ENCODE measurements around the gene DNAJC22.
A peak's percentile ranks its signal among the peaks of the same experiment; 100 is the strongest.
"Not testable (repeated sequence)": the region's sequence is repeated elsewhere in the genome, so short reads cannot be mapped to it uniquely, and the experiment has no call there.

The DNAJC22 gene

DNA sequence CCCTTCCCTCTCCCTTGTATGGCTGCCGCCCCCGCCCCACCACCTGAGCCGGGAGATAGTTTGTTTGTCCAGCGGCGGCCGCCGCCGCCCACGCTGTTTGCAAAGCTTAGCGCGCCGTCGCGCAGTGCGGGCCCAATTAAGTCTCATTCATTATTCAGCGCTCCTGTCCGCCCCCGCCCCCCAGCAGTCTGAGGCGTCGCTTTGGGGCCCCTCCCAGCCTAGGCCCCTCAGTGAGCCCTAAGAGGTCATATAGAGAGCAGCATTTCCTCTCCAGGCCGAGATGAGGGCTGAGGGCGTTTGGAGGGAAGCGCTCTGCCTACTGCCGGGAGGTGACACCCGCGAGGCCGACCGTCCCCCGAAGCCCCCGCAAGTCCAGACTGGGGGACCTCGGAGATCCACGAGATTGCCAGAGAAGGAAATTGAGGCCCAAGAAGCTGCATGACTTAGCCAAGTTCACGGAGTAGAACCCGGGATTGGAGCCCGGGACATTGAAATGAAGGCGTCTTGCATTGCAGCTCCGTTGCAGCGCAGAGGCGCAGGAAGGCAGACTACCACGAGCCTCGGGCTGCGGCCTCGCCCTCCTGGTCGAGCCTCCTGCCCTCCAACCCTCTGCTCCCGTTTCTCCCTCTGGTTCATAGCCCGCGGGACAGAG, at the start of gene DNAJC22:
DNAJC22 (plus strand) TSS at position 230 of the 652 bp plus-strand sequence. CDS start 1,985 bp downstream, outside the sequence.
- no peak for DNase-seq (ENCODE audit: low read depth in 3 of 3)

DNA sequence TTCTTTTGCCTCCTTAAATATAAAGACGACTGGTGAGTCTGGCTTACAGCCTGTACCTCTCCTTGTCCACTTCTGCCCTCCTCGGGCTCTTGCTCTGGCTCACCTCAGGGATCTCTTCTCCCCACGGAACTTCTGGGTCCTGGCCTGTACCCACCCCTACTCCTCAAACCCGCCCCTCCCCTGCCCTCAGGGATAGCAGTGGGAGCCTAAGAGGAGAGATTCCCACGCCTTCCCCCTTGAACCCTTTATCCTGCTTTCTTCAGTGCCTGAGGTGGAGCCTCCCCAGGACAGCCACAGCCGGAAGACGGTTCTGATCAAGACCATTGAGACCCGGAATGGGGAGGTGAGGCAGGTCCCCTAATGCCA, 49.0 kb upstream of the DNAJC22 start:
- no peak for DNase-seq (ENCODE audit: low read depth in 3 of 3)

DNA sequence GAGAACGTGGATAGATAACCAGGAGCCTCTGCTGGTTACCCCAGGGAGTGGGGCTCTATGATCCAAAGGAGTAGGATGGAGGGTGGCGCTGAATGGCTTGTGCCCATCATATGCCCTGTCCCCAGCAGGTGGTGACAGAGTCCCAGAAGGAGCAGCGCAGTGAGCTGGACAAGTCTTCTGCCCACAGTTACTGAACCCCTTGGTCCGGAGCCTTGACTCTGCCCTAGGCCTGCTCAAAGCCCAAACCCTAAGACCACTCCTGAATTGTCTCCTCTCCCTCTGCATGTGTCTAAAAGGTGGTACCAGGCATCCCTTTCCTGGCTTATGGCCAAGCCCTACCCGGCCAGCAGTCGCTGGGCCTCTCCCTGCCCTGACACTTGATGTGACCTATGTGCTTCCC, 48.5 kb upstream of the DNAJC22 start:
- no peak for DNase-seq (ENCODE audit: low read depth in 3 of 3)

GRCh38 chr12:49301760-49302159, 44.9 kb upstream of the DNAJC22 start:
- DNase-seq (ENCODE audit: low read depth in 3 of 3) = peak in 1 of 3 experiments; percentile 56

GRCh38 chr12:49304161-49304560, 42.5 kb upstream of the DNAJC22 start:
- no peak for DNase-seq (ENCODE audit: low read depth in 3 of 3)

DNA sequence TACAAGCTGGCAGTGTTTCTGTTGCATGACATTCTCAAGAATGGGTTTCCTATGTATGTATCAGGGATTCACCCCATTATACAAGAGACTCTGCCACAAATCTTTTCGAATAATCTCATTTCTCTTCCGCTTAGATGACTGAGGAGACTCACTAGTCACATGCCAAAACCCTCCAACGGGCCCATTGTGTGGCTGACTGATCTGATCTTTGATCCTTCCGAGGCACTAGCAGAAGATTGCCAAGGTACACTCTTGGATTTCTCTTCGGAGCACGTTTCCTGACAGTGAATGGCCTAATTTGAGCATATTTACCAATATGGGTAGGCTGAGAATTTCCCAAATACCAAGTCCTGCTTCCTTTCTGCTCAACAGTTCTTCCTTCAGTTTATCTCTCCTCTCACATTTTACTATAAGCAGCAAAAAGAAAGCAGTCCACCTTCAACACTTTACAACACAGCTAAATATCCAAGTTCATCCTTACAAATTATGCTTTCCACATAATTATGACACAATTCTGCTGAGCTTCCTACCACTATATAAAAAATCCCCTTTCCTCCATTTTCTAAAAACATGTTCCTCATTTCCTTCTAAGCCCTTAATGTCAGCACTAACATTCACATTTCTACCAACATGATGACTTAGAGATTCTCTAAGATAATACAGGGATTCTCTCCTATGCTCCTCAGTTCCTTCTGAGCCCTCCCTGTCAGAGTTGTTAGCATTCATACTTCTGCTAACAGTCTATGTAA, 40.8 kb upstream of the DNAJC22 start:
- DNase-seq (ENCODE audit: low read depth in 3 of 3) = no peak

GRCh38 chr12:49309386-49309785, 37.3 kb upstream of the DNAJC22 start:
- no peak for DNase-seq (ENCODE audit: low read depth in 3 of 3)

DNA sequence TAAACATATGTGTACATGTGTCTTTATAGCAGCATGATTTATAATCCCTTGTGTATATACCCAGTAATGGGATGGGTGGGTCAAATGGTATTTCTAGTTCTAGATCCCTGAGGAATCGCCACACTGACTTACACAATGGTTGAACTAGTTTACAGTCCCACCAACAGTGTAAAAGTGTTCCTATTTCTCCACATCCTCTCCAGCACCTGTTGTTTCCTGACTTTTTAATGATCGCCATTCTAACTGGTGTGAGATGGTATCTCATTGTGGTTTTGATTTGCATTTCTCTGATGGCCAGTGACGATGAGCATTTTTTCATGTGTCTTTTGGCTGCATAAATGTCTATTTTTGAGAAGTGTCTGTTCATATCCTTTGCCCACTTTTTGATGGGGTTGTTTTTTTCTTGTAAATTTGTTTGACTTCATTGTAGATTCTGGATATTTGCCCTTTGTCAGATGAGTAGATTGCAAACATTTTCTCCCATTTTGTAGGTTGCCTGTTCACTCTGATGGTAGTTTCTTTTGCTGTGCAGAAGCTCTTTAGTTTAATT, 36.2 kb upstream of the DNAJC22 start:
- DNase-seq (ENCODE audit: low read depth in 3 of 3) = not testable (repeated sequence)

DNA sequence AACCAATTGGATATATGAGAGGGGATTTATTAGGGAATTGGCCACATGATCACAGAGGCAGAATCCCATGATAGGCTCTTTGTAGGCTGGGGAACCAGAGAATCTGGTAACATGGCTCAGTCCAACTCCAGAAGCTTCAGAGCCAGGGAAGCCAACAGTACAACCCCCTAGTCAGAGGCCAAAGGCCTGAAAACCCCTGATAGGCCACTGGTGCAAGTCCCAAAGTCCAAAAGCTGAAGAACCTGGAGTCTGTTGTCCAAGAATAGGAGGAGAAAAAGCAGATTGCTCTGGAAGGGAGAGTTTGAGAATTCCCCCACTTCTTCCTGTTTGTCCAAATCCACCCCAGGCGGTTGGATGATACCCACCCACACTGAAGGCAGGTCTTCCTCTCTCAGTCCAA, 31.9 kb upstream of the DNAJC22 start:
- no peak for DNase-seq (ENCODE audit: low read depth in 3 of 3)

DNA sequence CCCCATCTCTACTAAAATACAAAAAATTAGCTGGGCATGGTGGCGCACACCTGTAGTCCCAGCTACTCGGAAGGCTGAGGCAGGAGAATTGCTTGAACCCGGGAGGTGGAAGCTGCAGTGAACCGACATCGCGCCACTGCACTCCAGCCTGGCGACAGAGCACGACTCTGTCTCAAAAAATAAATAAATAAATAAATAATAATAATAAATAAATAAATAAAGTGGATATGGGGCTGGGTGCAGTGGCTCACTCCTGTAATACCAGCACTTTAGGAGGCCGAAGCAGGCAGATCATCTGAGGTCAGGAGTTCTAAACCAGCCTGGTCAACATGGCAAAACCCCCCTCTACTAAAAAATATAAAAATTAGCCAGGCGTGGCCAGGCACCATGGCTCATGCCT, 29.6 kb upstream of the DNAJC22 start:
- DNase-seq (ENCODE audit: low read depth in 3 of 3) = not testable (repeated sequence)

- not testable (repeated sequence) for DNase-seq (ENCODE audit: low read depth in 3 of 3)
Measured at GRCh38 chr12:49320411-49321103, 26.1 kb upstream of the DNAJC22 start.

- no peak for DNase-seq (ENCODE audit: low read depth in 3 of 3)
Measured at GRCh38 chr12:49322367-49322707, 24.4 kb upstream of the DNAJC22 start.

GRCh38 chr12:49322708-49323523, 23.8 kb upstream of the DNAJC22 start, which contains the start of gene TROAP:
Gene TROAP, plus strand, starts transcription at chr12:49323255. Its CDS starts 354 bp downstream, at chr12:49323609.
- peak; percentile 91 to 97 (median 97) for DNase-seq (ENCODE audit: low read depth in 3 of 3)

GRCh38 chr12:49323524-49324097, 23.1 kb upstream of the DNAJC22 start:
- DNase-seq (ENCODE audit: low read depth in 3 of 3) = no peak

GRCh38 chr12:49325606-49326005, 21.1 kb upstream of the DNAJC22 start:
- DNase-seq (ENCODE audit: low read depth in 3 of 3) = no peak

GRCh38 chr12:49327368-49327767, 19.3 kb upstream of the DNAJC22 start:
- no peak for DNase-seq (ENCODE audit: low read depth in 3 of 3)

DNA sequence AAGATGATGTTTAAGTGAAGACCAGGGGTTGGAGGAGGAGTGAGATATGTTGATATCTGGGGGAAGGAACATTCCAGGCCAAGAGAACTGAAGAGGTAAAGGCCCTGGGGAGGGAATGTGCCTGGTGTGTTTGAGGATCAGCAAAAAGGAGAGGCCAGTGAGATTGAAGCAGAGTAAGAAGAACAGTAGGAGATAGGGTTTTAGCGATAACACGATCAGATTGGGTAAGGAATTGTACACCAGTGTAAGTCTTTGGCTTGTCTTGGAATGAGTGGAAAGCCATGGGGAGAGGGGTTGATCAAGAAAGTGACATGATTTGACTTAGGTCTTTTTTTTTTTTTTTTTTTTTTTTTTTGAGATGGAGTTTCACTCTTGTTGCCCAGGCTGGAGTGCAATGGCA, 18.8 kb upstream of the DNAJC22 start:
- no peak for DNase-seq (ENCODE audit: low read depth in 3 of 3)

GRCh38 chr12:49328816-49329215, 17.9 kb upstream of the DNAJC22 start:
- no peak for DNase-seq (ENCODE audit: low read depth in 3 of 3)

GRCh38 chr12:49330032-49330619, 16.6 kb upstream of the DNAJC22 start:
- no peak for DNase-seq (ENCODE audit: low read depth in 3 of 3)

GRCh38 chr12:49330631-49331379, 15.9 kb upstream of the DNAJC22 start:
- DNase-seq (ENCODE audit: low read depth in 3 of 3) = no peak
